Fibroblast of lung (primary cell): ENCODE measurements around the gene TAS1R2.

ENCODE experiments used
- EZH2 ChIP-seq: IDR thresholded peaks from 2 replicates; pipeline ENCODE4 v1.5.1; 2012; ENCODE audit warnings: low read length, control low read depth, mild to moderate bottlenecking; ENCODE audit errors: missing control alignments
- TF ChIP-seq, protein P1 (sequence below), 2 donors: IDR thresholded peaks in 1 of 2; conservative IDR thresholded peaks in 1 of 2; 1 replicate in 1 of 2; 2 replicates in 1 of 2; pipeline ENCODE4 v1.5.1; 2011 to 2012; ENCODE audit warnings: low read length in 2 of 2, control low read depth in 1 of 2, inconsistent platforms in 1 of 2, low read depth in 1 of 2, mild to moderate bottlenecking in 1 of 2

GRCh38 chr1:18799454-18799853 is 60.0 kb downstream of the TAS1R2 start:
- TF ChIP-seq, protein P1, sequence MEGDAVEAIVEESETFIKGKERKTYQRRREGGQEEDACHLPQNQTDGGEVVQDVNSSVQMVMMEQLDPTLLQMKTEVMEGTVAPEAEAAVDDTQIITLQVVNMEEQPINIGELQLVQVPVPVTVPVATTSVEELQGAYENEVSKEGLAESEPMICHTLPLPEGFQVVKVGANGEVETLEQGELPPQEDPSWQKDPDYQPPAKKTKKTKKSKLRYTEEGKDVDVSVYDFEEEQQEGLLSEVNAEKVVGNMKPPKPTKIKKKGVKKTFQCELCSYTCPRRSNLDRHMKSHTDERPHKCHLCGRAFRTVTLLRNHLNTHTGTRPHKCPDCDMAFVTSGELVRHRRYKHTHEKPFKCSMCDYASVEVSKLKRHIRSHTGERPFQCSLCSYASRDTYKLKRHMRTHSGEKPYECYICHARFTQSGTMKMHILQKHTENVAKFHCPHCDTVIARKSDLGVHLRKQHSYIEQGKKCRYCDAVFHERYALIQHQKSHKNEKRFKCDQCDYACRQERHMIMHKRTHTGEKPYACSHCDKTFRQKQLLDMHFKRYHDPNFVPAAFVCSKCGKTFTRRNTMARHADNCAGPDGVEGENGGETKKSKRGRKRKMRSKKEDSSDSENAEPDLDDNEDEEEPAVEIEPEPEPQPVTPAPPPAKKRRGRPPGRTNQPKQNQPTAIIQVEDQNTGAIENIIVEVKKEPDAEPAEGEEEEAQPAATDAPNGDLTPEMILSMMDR (conservative IDR thresholded peaks at IDR 0.05 in 1 of 2, IDR thresholded peaks at IDR 0.05 in 1 of 2; ENCODE audit: low read depth in 1 of 2, low read length in 2 of 2), result no peak
- TF ChIP-seq EZH2, result no peak
